Dedifferentiated amniotic fluid mesenchymal stem cell (primary cell): ENCODE measurements around the gene RIOK3.
A peak's percentile ranks its signal among the peaks of the same experiment; 100 is the strongest.
"Not testable (repeated sequence)": the region's sequence is repeated elsewhere in the genome, so short reads cannot be mapped to it uniquely, and the experiment has no call there.

Experiments used
- DNase-seq: peaks from one replicate; pipeline ENCODE4 v3.0.0-alpha.2; 2016; ENCODE audit errors: extremely low spot score

The RIOK3 gene

GRCh38 chr18:23452728-23453679 lies at the start of gene RIOK3:
Gene RIOK3 (plus strand): TSS chr18:23453287. CDS start chr18:23453440, 153 bp downstream.
- peak; percentile 96 for DNase-seq

GRCh38 chr18:23403310-23403709 lies 49.8 kb upstream of the RIOK3 start:
- no peak for DNase-seq

GRCh38 chr18:23405636-23406035 lies 47.5 kb upstream of the RIOK3 start:
- DNase-seq = no peak

GRCh38 chr18:23406271-23406787 lies 46.8 kb upstream of the RIOK3 start:
- no peak for DNase-seq

- no peak for DNase-seq
Observed at GRCh38 chr18:23412351-23412964, 40.6 kb upstream of the RIOK3 start.

GRCh38 chr18:23415515-23415914 lies 37.6 kb upstream of the RIOK3 start:
- no peak for DNase-seq

GRCh38 chr18:23416298-23416697 lies 36.8 kb upstream of the RIOK3 start:
- DNase-seq = no peak

GRCh38 chr18:23421277-23421676 lies 31.8 kb upstream of the RIOK3 start:
- DNase-seq = no peak

- DNase-seq = no peak
Observed at GRCh38 chr18:23422751-23423418, 30.2 kb upstream of the RIOK3 start.

GRCh38 chr18:23424616-23425015 lies 28.5 kb upstream of the RIOK3 start:
- DNase-seq = no peak

GRCh38 chr18:23428821-23429220 lies 24.3 kb upstream of the RIOK3 start:
- no peak for DNase-seq

GRCh38 chr18:23429538-23429937 lies 23.5 kb upstream of the RIOK3 start:
- DNase-seq = not testable (repeated sequence)

- DNase-seq = no peak
Observed at GRCh38 chr18:23433360-23433759, 19.7 kb upstream of the RIOK3 start.

GRCh38 chr18:23437357-23438045 lies 15.6 kb upstream of the RIOK3 start:
- peak; percentile 59 for DNase-seq

- no peak for DNase-seq
Observed at GRCh38 chr18:23438046-23438377, 15.1 kb upstream of the RIOK3 start.

GRCh38 chr18:23438608-23439366 lies 14.3 kb upstream of the RIOK3 start:
- DNase-seq = no peak

GRCh38 chr18:23440131-23440530 lies 13.0 kb upstream of the RIOK3 start:
- DNase-seq = no peak

GRCh38 chr18:23442958-23443357 lies 10.1 kb upstream of the RIOK3 start:
- no peak for DNase-seq

- no peak for DNase-seq
Observed at GRCh38 chr18:23448291-23448690, 4.8 kb upstream of the RIOK3 start.

- DNase-seq = no peak
Observed at GRCh38 chr18:23450022-23450421, 3.1 kb upstream of the RIOK3 start.

- DNase-seq = no peak
Observed at GRCh38 chr18:23451011-23451410, 2.1 kb upstream of the RIOK3 start.
